ENCODE results near the gene LIMCH1. TPM values are rescaled to one million over a fixed set of nuclear protein-coding genes. Genes with fewer than 3 reads are reported as not detected.
"Not testable (repeated sequence)": the region's sequence is repeated elsewhere in the genome, so short reads cannot be mapped to it uniquely, and the experiment has no call there.

Gene LIMCH1
- polyA plus RNA-seq, 1 experiment = 1.1 TPM

- ChIA-PET POLR2A (no interaction called here), CTCF (interaction anchor here (0.6 to 4.6 kb wide), 30 partner anchors 10 to 962 kb away, joined by 3 to 98 read pairs (median 5); no protein-coding TSS in a partner anchor)
- peak; percentile 57 for TF ChIP-seq CTCF (IDR thresholded peaks at IDR 0.05; ENCODE audit: low read depth, low read length)
- DNase-seq (ENCODE audit: low read depth, low spot score) = no peak
- Histone ChIP-seq H3K27ac (ENCODE audit: low read depth, low read length) (no peak overlapping the region), H3K4me3 (ENCODE audit: low read depth, low read length) (no peak overlapping the region), H3K27me3 (ENCODE audit: control insufficient read depth, insufficient read depth, low read length) (peaks cover 17% of the 10 kb centered on the region), H3K9me3 (ENCODE audit: control insufficient read depth, insufficient read depth, low read length) (no peaks in the 10 kb centered on the region)
Observed at GRCh38 chr4:41644288-41644914, 106.4 kb downstream of the LIMCH1 start.

- POLR2A ChIA-PET = no interaction called here
- H3K4me3 ChIP-seq (ENCODE audit: low read depth, low read length) = no peak overlapping the region
- H3K27me3 ChIP-seq (ENCODE audit: control insufficient read depth, insufficient read depth, low read length) = peaks cover 15% of the 10 kb centered on the region
- no peak for TF ChIP-seq CTCF (IDR thresholded peaks at IDR 0.05; ENCODE audit: low read depth, low read length)
- no peak overlapping the region for H3K27ac ChIP-seq (ENCODE audit: low read depth, low read length)
- CTCF ChIA-PET = interaction anchor here (0.6 to 4.6 kb wide), 7 partner anchors 10 to 386 kb away, joined by 3 to 98 read pairs (median 6); no protein-coding TSS in a partner anchor
- DNase-seq (ENCODE audit: low read depth, low spot score) = no peak
- no peaks in the 10 kb centered on the region for H3K9me3 ChIP-seq (ENCODE audit: control insufficient read depth, insufficient read depth, low read length)
Observed at GRCh38 chr4:41644915-41645295, 106.9 kb downstream of the LIMCH1 start.

GRCh38 chr4:41645728-41646390, 107.9 kb downstream of the LIMCH1 start:
- Histone ChIP-seq H3K27ac (ENCODE audit: low read depth, low read length) (no peak overlapping the region), H3K27me3 (ENCODE audit: control insufficient read depth, insufficient read depth, low read length) (peaks cover 18% of the 10 kb centered on the region), H3K9me3 (ENCODE audit: control insufficient read depth, insufficient read depth, low read length) (no peaks in the 10 kb centered on the region), H3K4me3 (ENCODE audit: low read depth, low read length) (no peak overlapping the region)
- TF ChIP-seq CTCF (IDR thresholded peaks at IDR 0.05; ENCODE audit: low read depth, low read length) = no peak
- ChIA-PET CTCF (interaction anchor here (4.6 kb wide), 1 partner anchor 363 kb away, joined by 98 read pairs; no protein-coding TSS in a partner anchor), POLR2A (no interaction called here)
- DNase-seq (ENCODE audit: low read depth, low spot score) = no peak

GRCh38 chr4:41646862-41647261, 108.9 kb downstream of the LIMCH1 start:
- Histone ChIP-seq H3K9me3 (ENCODE audit: control insufficient read depth, insufficient read depth, low read length) (no peaks in the 10 kb centered on the region), H3K4me3 (ENCODE audit: low read depth, low read length) (no peak overlapping the region), H3K27ac (ENCODE audit: low read depth, low read length) (no peak overlapping the region), H3K27me3 (ENCODE audit: control insufficient read depth, insufficient read depth, low read length) (peaks cover 18% of the 10 kb centered on the region)
- ChIA-PET POLR2A (no interaction called here), CTCF (no interaction called here)
- DNase-seq (ENCODE audit: low read depth, low spot score) = no peak
- TF ChIP-seq CTCF (IDR thresholded peaks at IDR 0.05; ENCODE audit: low read depth, low read length) = no peak

- Histone ChIP-seq H3K9me3 (ENCODE audit: control insufficient read depth, insufficient read depth, low read length) (no peaks in the 10 kb centered on the region), H3K27me3 (ENCODE audit: control insufficient read depth, insufficient read depth, low read length) (peaks cover 18% of the 10 kb centered on the region), H3K4me3 (ENCODE audit: low read depth, low read length) (no peak overlapping the region), H3K27ac (ENCODE audit: low read depth, low read length) (no peak overlapping the region)
- DNase-seq (ENCODE audit: low read depth, low spot score) = no peak
- POLR2A ChIA-PET = no interaction called here
- TF ChIP-seq CTCF (IDR thresholded peaks at IDR 0.05; ENCODE audit: low read depth, low read length) = no peak
- CTCF ChIA-PET = no interaction called here
Observed at GRCh38 chr4:41647383-41647782, 109.4 kb downstream of the LIMCH1 start.

- DNase-seq (ENCODE audit: low read depth, low spot score); H3K9me3 ChIP-seq (ENCODE audit: control insufficient read depth, insufficient read depth, low read length); H3K27ac ChIP-seq (ENCODE audit: low read depth, low read length); H3K4me3 ChIP-seq (ENCODE audit: low read depth, low read length); POLR2A ChIA-PET: not testable (repeated sequence)
- H3K27me3 ChIP-seq (ENCODE audit: control insufficient read depth, insufficient read depth, low read length) = peaks cover 11% of the 10 kb centered on the region
- CTCF ChIA-PET = interaction anchor here (0.7 to 1.8 kb wide), 2 partner anchors 11 to 370 kb away, joined by 3 to 8 read pairs; no protein-coding TSS in a partner anchor
Observed at GRCh38 chr4:41651150-41651549, 113.2 kb downstream of the LIMCH1 start.
